HepG2 (cell line): ENCODE results near the gene RPL3.

Experiments
- CHD4 ChIP-seq: fragments of 200-600 bp; sonication (generic); IDR thresholded peaks from 2 replicates; pipeline ENCODE4 v1.7.0; 2017; ENCODE audit warnings: mild to moderate bottlenecking, low read length, borderline replicate concordance
- EP300 ChIP-seq, 3 experiments: sonication (generic) in 1 of 3; formaldehyde crosslinking in 1 of 3; IDR thresholded peaks; 2 replicates each; pipeline versions ENCODE4 v1.5.1 to v1.6.1; 2011 to 2020; ENCODE audit warnings: low read depth in 2 of 3, low read length in 2 of 3, borderline replicate concordance in 1 of 3, improper control_type of control experiment in 1 of 3, mild to moderate bottlenecking in 1 of 3, missing genetic modification reagents in 1 of 3, moderate library complexity in 1 of 3
- FOXM1 ChIP-seq: sonication (generic); formaldehyde crosslinking; IDR thresholded peaks from 2 replicates; pipeline ENCODE4 v1.5.0; 2020; ENCODE audit warnings: missing genetic modification reagents
- GZF1 ChIP-seq: sonication (generic); formaldehyde crosslinking; IDR thresholded peaks from 2 replicates; pipeline ENCODE4 v1.5.1; 2020; ENCODE audit warnings: mild to moderate bottlenecking, missing genetic modification reagents
- KAT2B ChIP-seq: fragments of 150-350 bp; IDR thresholded peaks from 2 replicates; pipeline ENCODE4 v1.6.1; 2014; ENCODE audit warnings: low read depth, low read length, borderline replicate concordance
- MAFF ChIP-seq: IDR thresholded peaks from 2 replicates; pipeline ENCODE4 v1.6.1; 2011; ENCODE audit warnings: low read depth, low read length, improper control_type of control experiment
- MZF1 ChIP-seq: sonication (generic); formaldehyde crosslinking; IDR thresholded peaks from 2 replicates; pipeline ENCODE4 v1.8.1; 2023; ENCODE audit warnings: mild to moderate bottlenecking, missing genetic modification reagents, borderline replicate concordance
- PCBP1 ChIP-seq: fragments of 200-400 bp; formaldehyde crosslinking; IDR thresholded peaks from 2 replicates; pipeline ENCODE4 v1.6.1; 2017; ENCODE audit warnings: mild to moderate bottlenecking, low read depth, low read length, borderline replicate concordance
- RBFOX2 ChIP-seq: fragments of 200-400 bp; formaldehyde crosslinking; IDR thresholded peaks from 2 replicates; pipeline ENCODE4 v1.6.1; 2017; ENCODE audit warnings: low read depth, mild to moderate bottlenecking, low read length
- ZSCAN31 ChIP-seq: sonication (generic); formaldehyde crosslinking; IDR thresholded peaks from 2 replicates; pipeline ENCODE4 v1.5.0; 2020; ENCODE audit warnings: low read depth, mild to moderate bottlenecking, missing genetic modification reagents
- TF ChIP-seq, protein P1 (sequence below): sonication (generic); formaldehyde crosslinking; IDR thresholded peaks from 2 replicates; pipeline ENCODE4 v1.5.0; 2020; ENCODE audit warnings: mild to moderate bottlenecking, missing genetic modification reagents, moderate library complexity

DNA sequence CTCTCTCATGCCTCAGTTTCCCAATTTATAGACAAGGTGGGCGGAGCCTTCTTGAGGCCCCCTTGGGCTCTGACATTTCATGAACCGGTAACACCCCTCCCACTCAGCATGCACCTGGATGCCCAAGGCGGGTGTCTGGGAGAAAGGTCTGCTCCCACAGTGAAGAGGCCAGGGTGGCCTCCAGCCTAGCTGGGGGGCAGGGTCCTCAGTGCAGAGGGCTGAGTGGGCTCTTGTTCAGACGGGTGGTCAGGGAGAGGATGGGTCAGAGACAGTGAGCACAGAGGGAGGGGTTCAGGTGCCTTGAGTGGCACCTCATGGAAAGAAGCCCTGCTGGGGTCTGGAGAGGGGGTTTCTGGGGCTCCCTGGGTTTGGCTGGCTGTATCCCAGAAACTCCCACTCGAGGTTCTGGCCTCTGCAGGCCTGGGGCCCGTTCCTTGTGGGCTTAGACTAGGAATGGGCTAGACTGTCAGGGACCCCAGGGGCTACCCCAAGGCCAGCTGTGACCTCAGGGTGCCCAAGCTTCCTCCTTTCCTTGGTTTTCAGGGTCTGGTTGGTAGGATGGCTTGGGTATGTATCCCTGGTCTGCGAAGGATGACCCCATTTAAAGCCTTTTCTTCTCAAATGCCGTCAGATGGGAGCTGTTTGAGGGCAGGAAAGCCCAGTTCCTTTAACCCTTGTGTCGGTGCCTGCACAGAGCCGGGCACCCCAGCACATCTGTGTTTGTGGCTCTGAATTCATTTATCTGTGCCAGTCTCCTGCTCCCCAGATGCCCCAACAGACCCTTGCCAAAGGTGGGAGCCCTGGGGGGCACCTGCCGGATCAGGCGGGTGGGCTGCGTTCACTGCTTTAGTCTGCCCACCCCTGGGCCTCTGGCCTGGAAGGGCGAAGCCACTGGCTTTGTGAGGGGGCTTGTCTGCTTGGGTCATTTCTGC lies 31.6 kb upstream of the RPL3 start:
- TF ChIP-seq PCBP1 (no peak), MZF1 (CRISPR knock-in tag) (no peak), MAFF (no peak), GZF1 (no peak), CHD4 (no peak), KAT2B (no peak), RBFOX2 (no peak), ZSCAN31 (no peak), FOXM1 (CRISPR knock-in tag) (no peak), EP300 (IDR thresholded peaks at IDR 0.05; ENCODE audit: low read depth in 2 of 2, low read length in 2 of 2) (no peak), EP300 (CRISPR knock-in tag; IDR thresholded peaks at IDR 0.05; ENCODE audit: borderline replicate concordance) (no peak)
- TF ChIP-seq, protein P1, sequence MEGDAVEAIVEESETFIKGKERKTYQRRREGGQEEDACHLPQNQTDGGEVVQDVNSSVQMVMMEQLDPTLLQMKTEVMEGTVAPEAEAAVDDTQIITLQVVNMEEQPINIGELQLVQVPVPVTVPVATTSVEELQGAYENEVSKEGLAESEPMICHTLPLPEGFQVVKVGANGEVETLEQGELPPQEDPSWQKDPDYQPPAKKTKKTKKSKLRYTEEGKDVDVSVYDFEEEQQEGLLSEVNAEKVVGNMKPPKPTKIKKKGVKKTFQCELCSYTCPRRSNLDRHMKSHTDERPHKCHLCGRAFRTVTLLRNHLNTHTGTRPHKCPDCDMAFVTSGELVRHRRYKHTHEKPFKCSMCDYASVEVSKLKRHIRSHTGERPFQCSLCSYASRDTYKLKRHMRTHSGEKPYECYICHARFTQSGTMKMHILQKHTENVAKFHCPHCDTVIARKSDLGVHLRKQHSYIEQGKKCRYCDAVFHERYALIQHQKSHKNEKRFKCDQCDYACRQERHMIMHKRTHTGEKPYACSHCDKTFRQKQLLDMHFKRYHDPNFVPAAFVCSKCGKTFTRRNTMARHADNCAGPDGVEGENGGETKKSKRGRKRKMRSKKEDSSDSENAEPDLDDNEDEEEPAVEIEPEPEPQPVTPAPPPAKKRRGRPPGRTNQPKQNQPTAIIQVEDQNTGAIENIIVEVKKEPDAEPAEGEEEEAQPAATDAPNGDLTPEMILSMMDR, result no peak
